Activated CD4-positive, alpha-beta memory T cell treated with anti-CD3 and anti-CD28 coated beads for 36 hours (primary cell): ENCODE measurements around the gene MAVS. TPM values are rescaled to one million over a fixed set of nuclear protein-coding genes. Genes with fewer than 3 reads are reported as not detected.
A peak's percentile ranks its signal among the peaks of the same experiment; 100 is the strongest.
"Not testable (repeated sequence)": the region's sequence is repeated elsewhere in the genome, so short reads cannot be mapped to it uniquely, and the experiment has no call there.

ENCODE experiments used
- CTCF ChIA-PET: fragments of 350-600 bp; sonication (Branson Sonifier 250); formaldehyde crosslinking; loops from one replicate; lab custom pipeline; 2021; ENCODE audit warnings: antibody characterized with exemption, inconsistent platforms; lab: Charles Lee
- POLR2A ChIA-PET: fragments of 350-600 bp; sonication (Branson Sonifier 250); formaldehyde crosslinking; loops from one replicate; lab custom pipeline; 2021; ENCODE audit warnings: antibody characterized with exemption; lab: Charles Lee
- DNase-seq: peaks from one replicate; pipeline ENCODE4 v3.0.0-alpha.2; 2020
- H3K27ac Mint-ChIP-seq: one replicate; pipeline ENCODE4 v1.8.0; 2021; ENCODE audit warnings: mixed read lengths
- H3K27me3 Mint-ChIP-seq: one replicate; pipeline ENCODE4 v1.8.0; 2021; ENCODE audit warnings: mixed read lengths
- H3K36me3 Mint-ChIP-seq: one replicate; pipeline ENCODE4 v1.8.0; 2021; ENCODE audit warnings: mixed read lengths
- H3K4me1 Mint-ChIP-seq: one replicate; pipeline ENCODE4 v1.8.0; 2021; ENCODE audit warnings: low read depth, mixed read lengths
- H3K4me3 Mint-ChIP-seq: one replicate; pipeline ENCODE4 v1.8.0; 2021; ENCODE audit warnings: mild to moderate bottlenecking, mixed read lengths
- H3K9me3 Mint-ChIP-seq: one replicate; pipeline ENCODE4 v1.8.0; 2021; ENCODE audit warnings: mixed read lengths
- intact Hi-C: fragments of 100-400 bp; cut with micrococcal nuclease; formaldehyde crosslinking; loops from one replicate; pipeline ENCODE4 v1.15.1; 2023
- total RNA-seq, 2 experiments: library from RNA; stranded (reverse); gene quantifications; one replicate each; pipeline ENCODE4 v1.2.3, GENCODE V29; 2021

MAVS gene
- total RNA-seq, 2 experiments from 2014 or later, result 22.2 to 24.2 TPM

DNA sequence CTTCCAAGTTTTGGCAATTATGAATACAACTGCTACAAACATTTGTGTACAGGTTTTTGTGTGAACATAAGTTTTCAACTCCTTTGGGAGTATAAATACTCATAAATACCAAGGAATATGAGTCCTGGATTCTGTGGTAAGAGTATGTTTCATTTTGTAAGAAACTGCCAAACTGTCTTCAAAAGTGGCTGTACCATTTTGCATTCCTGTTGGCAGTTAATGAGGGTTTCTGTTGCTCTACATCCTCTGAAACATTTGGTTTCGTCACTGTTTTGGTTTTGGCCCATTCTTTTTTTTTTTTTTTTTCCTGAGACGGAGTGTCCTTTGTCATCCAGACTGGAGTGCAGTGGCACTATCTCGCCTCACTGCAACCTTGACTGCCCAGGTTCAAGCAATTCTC lies 17.8 kb upstream of the MAVS start:
- no peak for DNase-seq
- ChIA-PET POLR2A (no interaction called here), CTCF (interaction anchor here (0.9 kb wide), 1 partner anchor 79 kb away, joined by 3 read pairs; no protein-coding TSS in a partner anchor)
- no peaks in the 10 kb centered on the region for H3K9me3 Mint-ChIP-seq
- no peak overlapping the region for H3K27ac Mint-ChIP-seq
- H3K36me3 Mint-ChIP-seq, result peaks cover 3% of the 10 kb centered on the region
- H3K4me3 Mint-ChIP-seq, result no peak overlapping the region
- intact Hi-C loops, result no loop called here
- no peaks in the 10 kb centered on the region for H3K27me3 Mint-ChIP-seq
- H3K4me1 Mint-ChIP-seq, result no peaks in the 10 kb centered on the region

DNA sequence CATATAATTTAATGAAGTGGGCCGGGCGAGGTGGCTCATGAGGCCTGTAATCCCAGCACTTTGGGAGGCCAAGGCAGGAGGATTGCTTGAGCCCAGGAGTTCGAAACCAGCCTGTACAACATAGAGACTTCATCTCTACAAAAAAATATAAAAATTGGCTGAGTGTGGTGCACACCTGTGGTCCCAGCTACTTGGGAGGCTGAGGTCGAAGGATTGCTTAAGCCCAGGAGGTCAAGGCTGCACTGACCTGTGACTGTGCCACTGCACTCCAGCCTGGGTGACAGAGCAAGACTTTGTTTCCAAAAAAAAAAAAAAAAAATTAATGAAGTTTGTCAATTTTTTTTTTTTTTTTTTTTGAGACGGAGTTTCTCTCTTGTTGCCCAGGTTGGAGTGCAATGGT lies 16.7 kb upstream of the MAVS start:
- H3K4me1 Mint-ChIP-seq, H3K27me3 Mint-ChIP-seq, H3K27ac Mint-ChIP-seq, DNase-seq, H3K36me3 Mint-ChIP-seq, H3K9me3 Mint-ChIP-seq, POLR2A ChIA-PET, intact Hi-C loops, H3K4me3 Mint-ChIP-seq: not testable (repeated sequence)
- CTCF ChIA-PET, result interaction anchor here (1.0 kb wide), 1 partner anchor 44 kb away, joined by 4 read pairs; the partner anchor contains the start of gene CENPB

DNA sequence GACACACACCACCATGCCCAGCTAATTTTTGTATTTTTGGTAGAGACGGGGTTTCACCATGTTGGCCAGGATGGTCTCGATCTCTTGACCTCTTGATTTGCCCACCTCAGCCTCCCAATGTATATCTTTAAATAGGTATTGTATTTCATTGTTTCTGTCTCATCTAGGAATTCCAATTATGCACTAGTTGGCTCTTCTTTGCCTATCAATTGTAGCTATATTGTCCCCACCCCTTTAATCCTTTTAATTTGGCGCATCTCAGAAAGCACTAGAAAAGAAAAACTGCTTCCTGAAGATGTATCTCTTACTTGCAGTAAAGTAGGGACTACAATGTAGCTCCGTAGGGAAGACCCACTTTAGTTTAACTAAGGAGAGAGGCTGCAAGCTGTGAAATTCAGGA lies 10.5 kb upstream of the MAVS start:
- Mint-ChIP-seq H3K4me1 (no peaks in the 10 kb centered on the region), H3K4me3 (no peak overlapping the region), H3K27me3 (no peaks in the 10 kb centered on the region), H3K36me3 (no peaks in the 10 kb centered on the region), H3K27ac (no peak overlapping the region), H3K9me3 (no peaks in the 10 kb centered on the region)
- CTCF ChIA-PET, result interaction anchor here (1.3 to 1.7 kb wide), 2 partner anchors 16 to 19 kb away, joined by 3 to 4 read pairs; partner anchors contain the start of gene AP5S1
- intact Hi-C loops, result no loop called here
- DNase-seq, result no peak
- POLR2A ChIA-PET, result no interaction called here

DNA sequence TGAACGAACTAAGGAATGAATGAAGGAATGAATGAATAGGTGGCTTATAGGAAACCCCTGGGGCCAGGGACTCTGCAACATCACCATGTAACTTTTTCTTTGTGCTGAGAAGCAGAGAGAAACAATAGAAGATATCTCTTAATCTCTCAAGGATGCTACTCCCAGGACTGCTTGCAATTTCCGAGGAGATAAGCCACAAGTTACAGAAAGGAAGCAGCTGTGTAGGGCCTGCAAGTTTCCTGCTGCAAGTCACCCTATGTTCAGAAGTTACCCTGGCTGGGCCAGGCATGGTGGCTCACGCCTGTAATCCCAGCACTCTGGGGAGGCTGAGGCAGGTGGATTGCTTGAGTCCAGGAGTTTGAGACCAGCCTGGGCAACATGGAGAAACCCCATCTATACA lies 7.3 kb upstream of the MAVS start:
- ChIA-PET CTCF (interaction anchor here (1.2 kb wide), 1 partner anchor 19 kb away, joined by 5 read pairs; the partner anchor contains the start of gene AP5S1), POLR2A (no interaction called here)

DNA sequence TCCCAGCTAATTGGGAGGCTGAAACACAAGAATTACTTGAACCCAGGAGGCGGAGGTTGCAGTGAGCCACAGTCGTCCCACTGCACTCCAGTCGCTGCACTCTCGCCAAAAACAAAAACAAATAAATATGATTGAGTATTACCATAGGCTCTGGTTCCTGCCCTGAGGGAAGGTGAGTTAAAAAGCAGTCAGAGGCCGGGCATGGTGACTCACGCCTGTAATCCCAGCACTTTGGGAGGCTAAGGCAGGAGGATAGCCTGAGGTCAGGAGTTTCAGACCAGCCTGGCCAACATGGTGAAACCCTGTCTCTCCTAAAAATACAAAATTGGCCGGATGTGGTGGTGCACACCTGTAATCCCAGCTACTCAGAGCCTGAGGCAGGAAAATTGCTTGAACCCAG lies 6.4 kb upstream of the MAVS start:
- H3K4me1 Mint-ChIP-seq, H3K36me3 Mint-ChIP-seq, DNase-seq, POLR2A ChIA-PET, intact Hi-C loops, CTCF ChIA-PET, H3K27ac Mint-ChIP-seq, H3K4me3 Mint-ChIP-seq, H3K9me3 Mint-ChIP-seq, H3K27me3 Mint-ChIP-seq: not testable (repeated sequence)

More for the DNA sequence above, 7.3 kb upstream of the MAVS start:
- H3K27ac Mint-ChIP-seq, result no peak overlapping the region
- H3K27me3 Mint-ChIP-seq, result no peaks in the 10 kb centered on the region
- intact Hi-C loops, result no loop called here
- H3K36me3 Mint-ChIP-seq, result no peaks in the 10 kb centered on the region
- no peaks in the 10 kb centered on the region for H3K9me3 Mint-ChIP-seq
- H3K4me1 Mint-ChIP-seq, result no peaks in the 10 kb centered on the region
- no peak for DNase-seq
- no peak overlapping the region for H3K4me3 Mint-ChIP-seq

DNA sequence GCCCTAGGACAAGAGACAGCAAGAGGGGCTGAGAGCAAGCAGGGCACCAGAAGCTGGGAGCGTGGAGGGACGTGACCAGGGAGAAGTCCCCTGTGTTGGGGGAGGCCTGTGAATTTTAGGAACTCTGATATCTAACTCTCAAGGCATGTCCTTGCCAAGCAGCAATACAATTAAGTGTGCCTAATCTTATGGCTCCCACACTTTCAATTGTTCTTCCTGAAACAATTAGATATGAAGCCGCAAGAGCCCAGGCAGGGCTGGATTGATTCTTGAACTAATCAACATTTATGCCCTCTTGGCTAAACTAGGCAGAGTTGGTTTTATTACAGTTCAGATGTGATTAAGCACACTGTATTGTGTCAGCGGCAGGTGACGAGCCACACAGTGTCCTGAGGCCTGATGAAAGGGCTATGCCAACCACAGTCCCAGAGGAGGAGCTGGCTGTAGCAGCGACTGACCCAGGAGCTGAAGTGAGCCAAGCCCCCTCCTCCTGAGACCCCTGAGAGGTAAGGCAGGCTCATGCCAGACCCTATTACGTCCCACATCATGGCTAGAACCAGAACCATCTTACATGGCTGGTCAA lies 4.2 kb upstream of the MAVS start:
- ChIA-PET POLR2A (no interaction called here), CTCF (no interaction called here)
- no peak for DNase-seq
- intact Hi-C loops, result no loop called here
- H3K27ac Mint-ChIP-seq, result no peak overlapping the region
- H3K36me3 Mint-ChIP-seq, result no peaks in the 10 kb centered on the region
- H3K4me3 Mint-ChIP-seq, result no peak overlapping the region
- H3K27me3 Mint-ChIP-seq, result no peaks in the 10 kb centered on the region
- H3K9me3 Mint-ChIP-seq, result no peaks in the 10 kb centered on the region
- peaks cover 9% of the 10 kb centered on the region for H3K4me1 Mint-ChIP-seq

DNA sequence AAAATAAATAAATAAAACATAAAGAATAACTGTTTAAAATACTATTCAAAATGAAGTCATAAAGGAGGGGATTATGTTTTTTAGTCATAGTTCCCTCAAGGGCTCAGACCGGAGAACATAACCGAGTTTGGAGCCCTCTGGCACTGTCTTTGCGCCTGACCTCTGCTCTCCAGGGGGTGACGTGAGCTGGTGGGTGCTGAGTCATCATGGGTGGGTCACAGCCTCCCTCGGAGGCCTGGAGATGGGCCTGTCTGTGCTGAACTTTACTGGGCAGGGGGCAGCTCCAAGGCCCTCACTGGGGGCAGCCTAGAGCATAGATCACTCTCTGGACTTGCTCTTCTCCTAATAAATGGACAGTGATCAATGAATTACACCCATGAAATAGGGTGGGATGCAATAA lies 3.1 kb upstream of the MAVS start:
- ChIA-PET CTCF (interaction anchor here (3.2 kb wide), 1 partner anchor 11 kb away, joined by 20 read pairs; no protein-coding TSS in a partner anchor), POLR2A (no interaction called here)
- Mint-ChIP-seq H3K4me1 (peaks cover 14% of the 10 kb centered on the region), H3K27ac (no peak overlapping the region), H3K4me3 (no peak overlapping the region), H3K36me3 (no peaks in the 10 kb centered on the region), H3K9me3 (no peaks in the 10 kb centered on the region), H3K27me3 (no peaks in the 10 kb centered on the region)
- DNase-seq, result no peak
- intact Hi-C loops, result no loop called here

DNA sequence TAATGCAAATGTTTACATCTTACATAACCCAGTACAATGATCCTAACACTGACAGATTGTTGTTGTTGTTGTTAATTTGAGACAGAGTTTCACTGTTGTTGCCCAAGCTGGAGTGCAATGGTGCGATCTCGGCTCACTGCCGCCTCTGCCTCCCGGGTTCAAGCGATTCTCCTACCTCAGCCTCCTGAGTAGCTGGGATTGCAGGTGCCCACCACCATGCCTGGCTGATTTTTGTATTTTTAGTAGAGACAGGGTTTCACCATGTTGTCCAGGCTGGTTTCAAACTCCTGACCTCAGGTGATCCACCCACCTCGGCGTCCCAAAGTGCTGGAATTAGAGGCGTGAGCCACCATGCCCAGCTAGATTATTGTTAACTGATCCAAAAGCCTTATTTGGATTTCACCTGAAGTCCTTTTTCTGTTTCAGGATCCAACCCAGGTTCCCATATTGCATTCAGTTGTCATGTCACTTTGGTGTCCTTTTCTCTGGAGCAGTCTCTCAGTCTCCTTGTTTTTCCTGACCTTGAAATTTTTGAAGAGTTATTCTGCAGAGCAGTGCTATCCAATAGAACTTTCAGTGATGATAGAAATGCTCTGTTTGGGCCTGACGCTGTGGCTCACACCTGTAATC lies 2.5 kb upstream of the MAVS start:
- H3K4me3 Mint-ChIP-seq, H3K27me3 Mint-ChIP-seq, H3K9me3 Mint-ChIP-seq, H3K27ac Mint-ChIP-seq, intact Hi-C loops, POLR2A ChIA-PET, H3K36me3 Mint-ChIP-seq, DNase-seq: not testable (repeated sequence)
- H3K4me1 Mint-ChIP-seq, result peaks cover 20% of the 10 kb centered on the region
- CTCF ChIA-PET, result interaction anchor here (1.8 to 3.2 kb wide), 3 partner anchors 11 to 76 kb away, joined by 6 to 20 read pairs (median 8); partner anchors contain the start of genes ADISSP and AP5S1

DNA sequence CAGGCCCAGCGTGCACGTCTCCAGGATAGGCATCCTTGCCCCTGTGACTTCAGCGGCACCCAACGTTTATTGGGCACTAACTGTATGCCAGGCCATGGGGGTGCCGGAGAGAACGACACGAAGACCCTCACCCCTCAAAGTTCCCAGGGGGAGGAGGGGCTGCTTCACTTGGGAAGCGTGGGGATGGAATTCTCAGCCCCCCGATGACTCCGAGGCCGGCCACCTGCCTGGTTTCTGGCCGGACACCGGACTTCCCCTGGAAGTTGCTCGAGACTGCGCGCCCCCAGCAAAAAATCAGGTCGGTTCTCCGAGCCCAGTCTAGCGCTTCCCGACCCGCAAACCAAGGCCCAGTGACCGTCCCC lies 275 bp upstream of the MAVS start:
- H3K36me3 Mint-ChIP-seq, result no peaks in the 10 kb centered on the region
- no peaks in the 10 kb centered on the region for H3K27me3 Mint-ChIP-seq
- peaks cover 24% of the 10 kb centered on the region for H3K4me1 Mint-ChIP-seq
- peak overlapping the region; percentile 85 for H3K27ac Mint-ChIP-seq
- no peaks in the 10 kb centered on the region for H3K9me3 Mint-ChIP-seq
- no peak for DNase-seq
- ChIA-PET CTCF (interaction anchor here (2.0 kb wide), 1 partner anchor 78 kb away, joined by 6 read pairs; the partner anchor contains the start of gene ADISSP), POLR2A (no interaction called here)
- H3K4me3 Mint-ChIP-seq, result peak overlapping the region; percentile 91
- intact Hi-C loops, result loop anchor here (1.0 to 2.0 kb wide), 3 partner anchors 26 to 93 kb away; partner anchors contain the start of gene AP5S1

DNA sequence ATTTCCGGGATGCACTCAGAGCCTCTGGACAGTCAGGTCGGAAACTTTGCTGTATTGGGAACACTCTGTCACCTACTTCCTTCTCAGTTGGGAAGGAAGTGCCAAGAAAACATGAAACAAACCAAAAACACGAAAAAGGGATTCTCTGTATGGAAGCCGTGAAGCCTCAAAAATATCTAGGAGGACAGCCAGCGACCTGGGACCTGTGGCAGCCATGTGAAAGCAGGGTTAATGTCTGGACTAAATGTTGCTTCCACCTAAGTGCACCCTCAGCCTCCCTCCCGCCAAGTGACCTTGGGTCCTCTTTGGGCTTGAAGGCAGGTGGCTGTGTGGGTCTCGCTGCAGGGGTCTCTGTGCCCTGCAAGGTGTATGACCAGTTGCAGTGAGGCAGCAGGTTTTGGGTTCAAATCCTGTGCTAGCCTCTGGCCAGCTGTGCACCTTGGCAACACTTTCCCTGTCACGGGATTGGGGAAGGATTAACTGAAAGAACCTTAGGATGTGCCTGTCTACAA lies 851 bp downstream of the MAVS start:
- Mint-ChIP-seq H3K4me3 (peak overlapping the region; percentile 91), H3K36me3 (no peaks in the 10 kb centered on the region), H3K9me3 (no peaks in the 10 kb centered on the region), H3K4me1 (peaks cover 24% of the 10 kb centered on the region), H3K27me3 (no peaks in the 10 kb centered on the region), H3K27ac (peak overlapping the region; percentile 85)
- ChIA-PET CTCF (interaction anchor here (0.8 to 1.5 kb wide), 2 partner anchors 27 to 80 kb away, joined by 4 read pairs; partner anchors contain the start of genes ADISSP and AP5S1), POLR2A (interaction anchor here (0.5 to 1.0 kb wide), 3 partner anchors 11 to 64 kb away, joined by 3 to 4 read pairs (median 3); partner anchors contain the start of gene CENPB)
- intact Hi-C loops, result loop anchor here (2.0 kb wide), 2 partner anchors 27 to 53 kb away; partner anchors contain the start of gene AP5S1
- peak; percentile 15 for DNase-seq

DNA sequence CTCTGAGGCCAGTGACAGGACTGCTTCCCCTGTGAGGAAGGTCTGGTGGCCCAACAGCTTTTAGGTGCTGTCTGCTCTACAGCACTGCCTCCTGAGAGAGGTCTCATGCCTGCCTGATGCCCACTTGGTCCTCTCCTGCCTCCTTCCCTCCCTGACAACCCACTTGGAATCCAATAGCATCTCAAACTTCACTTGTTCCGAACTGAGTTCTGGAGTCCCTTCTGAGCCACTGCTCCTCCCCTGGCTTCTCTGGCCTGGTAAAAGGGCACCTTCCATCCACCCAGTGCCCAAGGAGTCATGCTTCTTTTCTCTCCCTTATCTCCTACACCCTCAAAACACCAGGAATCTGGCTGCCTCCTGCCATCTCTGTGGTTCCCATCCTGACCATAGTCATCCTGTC lies 1.9 kb downstream of the MAVS start:
- POLR2A ChIA-PET, result interaction anchor here (0.8 kb wide), 1 partner anchor 63 kb away, joined by 3 read pairs; no protein-coding TSS in a partner anchor
- CTCF ChIA-PET, result interaction anchor here (1.5 kb wide), 1 partner anchor 62 kb away, joined by 6 read pairs; the partner anchor contains the start of gene CENPB
- Mint-ChIP-seq H3K36me3 (no peaks in the 10 kb centered on the region), H3K4me3 (peak overlapping the region; percentile 50), H3K27ac (peak overlapping the region; percentile 35), H3K9me3 (no peaks in the 10 kb centered on the region), H3K27me3 (no peaks in the 10 kb centered on the region), H3K4me1 (peaks cover 24% of the 10 kb centered on the region)
- DNase-seq, result no peak
- intact Hi-C loops, result no loop called here

DNA sequence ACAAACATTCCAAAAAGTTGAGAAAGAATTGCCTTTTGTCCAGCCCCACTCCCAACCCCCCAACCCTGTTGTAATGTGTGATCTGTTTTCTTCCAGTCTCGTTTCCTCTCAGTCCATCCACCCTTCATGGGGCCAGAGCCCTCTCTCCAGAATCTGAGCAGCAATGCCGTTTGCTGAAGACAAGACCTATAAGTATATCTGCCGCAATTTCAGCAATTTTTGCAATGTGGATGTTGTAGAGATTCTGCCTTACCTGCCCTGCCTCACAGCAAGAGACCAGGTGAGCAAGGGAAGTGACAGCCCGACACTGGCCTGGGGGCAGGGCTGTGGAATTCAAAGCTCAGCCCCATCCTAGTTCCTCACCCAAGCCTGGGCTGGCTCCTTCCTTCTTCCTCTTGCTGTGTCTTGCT lies 7.8 kb downstream of the MAVS start:
- DNase-seq, result no peak
- CTCF ChIA-PET, result interaction anchor here (0.6 to 4.3 kb wide), 34 partner anchors 10 to 1070 kb away, joined by 3 to 30 read pairs (median 5); partner anchors contain the start of genes ADISSP, AP5S1, CDC25B and CENPB
- POLR2A ChIA-PET, result no interaction called here
- H3K4me1 Mint-ChIP-seq, result peaks cover 2% of the 10 kb centered on the region
- H3K4me3 Mint-ChIP-seq, result no peak overlapping the region
- peak overlapping the region; percentile 23 for H3K27ac Mint-ChIP-seq
- peaks cover 17% of the 10 kb centered on the region for H3K36me3 Mint-ChIP-seq
- intact Hi-C loops, result no loop called here
- H3K27me3 Mint-ChIP-seq, result no peaks in the 10 kb centered on the region
- H3K9me3 Mint-ChIP-seq, result no peaks in the 10 kb centered on the region
